Effector memory CD4-positive, alpha-beta T cell (primary cell): ENCODE results near the gene VGLL4.
A peak's percentile ranks its signal among the peaks of the same experiment; 100 is the strongest.

Experiments
- DNase-seq, 3 donors: peaks; one replicate each; pipeline ENCODE4 v3.0.0-alpha.2; 2020
- H3K27ac ChIP-seq: 2 replicates; pipeline ENCODE4 v1.7.0; 2013; ENCODE audit warnings: mild to moderate bottlenecking, low read length, moderate library complexity; ENCODE audit not compliant: insufficient read depth, poor library complexity, severe bottlenecking
- H3K27me3 ChIP-seq: replicated peaks from 2 replicates; pipeline ENCODE4 v1.7.0; 2013; ENCODE audit warnings: mild to moderate bottlenecking, low read length; ENCODE audit not compliant: insufficient read depth, control insufficient read depth, poor library complexity, severe bottlenecking
- H3K36me3 ChIP-seq: 2 replicates; pipeline ENCODE4 v1.7.0; 2013; ENCODE audit warnings: mild to moderate bottlenecking, low read length, moderate library complexity; ENCODE audit not compliant: control insufficient read depth, insufficient read depth
- H3K4me1 ChIP-seq: 2 replicates; pipeline ENCODE4 v1.7.0; 2013; ENCODE audit warnings: low read length, mild to moderate bottlenecking; ENCODE audit not compliant: control insufficient read depth, insufficient read depth, poor library complexity, severe bottlenecking
- H3K4me3 ChIP-seq: 2 replicates; pipeline ENCODE4 v1.7.0; 2013; ENCODE audit warnings: low read length, low read depth, mild to moderate bottlenecking; ENCODE audit not compliant: insufficient read depth, poor library complexity, severe bottlenecking
- H3K9me3 ChIP-seq: 2 replicates; pipeline ENCODE4 v1.7.0; 2013; ENCODE audit warnings: mild to moderate bottlenecking, low read length, moderate library complexity; ENCODE audit not compliant: control insufficient read depth

Gene VGLL4

DNA sequence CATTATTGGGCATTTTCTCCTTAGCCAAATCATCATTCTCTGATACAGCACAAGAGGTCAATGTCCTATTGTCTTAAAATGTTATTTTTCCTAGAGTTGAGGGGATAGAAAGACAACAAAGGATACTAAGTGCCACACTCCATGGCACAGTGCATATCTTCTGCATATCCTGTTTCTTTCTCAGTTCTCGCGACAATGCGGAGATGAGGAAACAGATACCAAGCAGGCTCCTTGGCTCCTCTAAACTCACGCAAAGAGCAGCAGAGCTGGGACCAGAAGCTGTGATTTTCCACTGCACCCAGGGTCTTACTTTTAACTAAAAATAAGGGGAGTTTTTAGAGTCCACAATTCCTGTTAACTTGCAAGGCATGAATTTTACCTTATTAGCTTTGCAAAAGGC lies 10.5 kb upstream of the VGLL4 start:
- no peak for DNase-seq
- no peaks in the 10 kb centered on the region for H3K4me1 ChIP-seq
- H3K27me3 ChIP-seq: no peaks in the 10 kb centered on the region
- no peak overlapping the region for H3K27ac ChIP-seq
- no peaks in the 10 kb centered on the region for H3K36me3 ChIP-seq
- no peaks in the 10 kb centered on the region for H3K9me3 ChIP-seq
- H3K4me3 ChIP-seq: no peak overlapping the region

- Histone ChIP-seq H3K36me3 (no peaks in the 10 kb centered on the region), H3K27ac (no peak overlapping the region), H3K27me3 (no peaks in the 10 kb centered on the region), H3K4me1 (no peaks in the 10 kb centered on the region), H3K4me3 (no peak overlapping the region), H3K9me3 (no peaks in the 10 kb centered on the region)
- no peak for DNase-seq
Observed at GRCh38 chr3:11653298-11654055, 9.8 kb upstream of the VGLL4 start.

- no peaks in the 10 kb centered on the region for H3K27me3 ChIP-seq
- no peak for DNase-seq
Observed at GRCh38 chr3:11651900-11652299, 8.2 kb upstream of the VGLL4 start.

DNA sequence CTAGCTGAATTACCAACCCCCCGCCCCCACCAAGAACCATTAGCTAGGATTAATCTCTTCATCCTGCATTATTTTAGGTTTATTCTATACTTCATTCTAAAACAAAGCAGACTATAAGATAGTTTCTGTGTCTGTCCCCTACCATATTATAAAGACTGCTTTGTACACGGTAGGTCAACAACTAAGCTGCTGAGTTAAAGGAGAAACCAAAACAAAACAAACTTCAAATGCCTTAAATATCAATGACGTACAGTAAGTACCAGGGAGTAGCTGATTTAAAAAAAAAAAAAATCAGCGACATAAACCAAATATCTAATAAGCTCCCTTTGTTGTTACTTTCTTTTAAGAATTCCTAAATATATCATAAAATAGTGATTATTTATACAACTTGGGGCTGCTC lies 7.8 kb upstream of the VGLL4 start:
- Histone ChIP-seq H3K36me3 (no peaks in the 10 kb centered on the region), H3K4me3 (no peak overlapping the region), H3K4me1 (no peaks in the 10 kb centered on the region), H3K9me3 (no peaks in the 10 kb centered on the region), H3K27ac (no peak overlapping the region), H3K27me3 (no peaks in the 10 kb centered on the region)
- no peak for DNase-seq

More at GRCh38 chr3:11651900-11652299, 8.2 kb upstream of the VGLL4 start:
- Histone ChIP-seq H3K36me3 (no peaks in the 10 kb centered on the region), H3K4me3 (no peak overlapping the region), H3K27ac (no peak overlapping the region), H3K9me3 (no peaks in the 10 kb centered on the region), H3K4me1 (no peaks in the 10 kb centered on the region)

GRCh38 chr3:11650391-11650790 lies 6.7 kb upstream of the VGLL4 start:
- Histone ChIP-seq H3K27ac (no peak overlapping the region), H3K27me3 (no peaks in the 10 kb centered on the region), H3K4me3 (no peak overlapping the region), H3K4me1 (no peaks in the 10 kb centered on the region), H3K9me3 (no peaks in the 10 kb centered on the region), H3K36me3 (no peaks in the 10 kb centered on the region)
- DNase-seq: no peak

- no peaks in the 10 kb centered on the region for H3K9me3 ChIP-seq
- H3K4me1 ChIP-seq: no peaks in the 10 kb centered on the region
- H3K27ac ChIP-seq: no peak overlapping the region
- H3K4me3 ChIP-seq: no peak overlapping the region
- H3K36me3 ChIP-seq: no peaks in the 10 kb centered on the region
- DNase-seq: no peak
- no peaks in the 10 kb centered on the region for H3K27me3 ChIP-seq
Observed at GRCh38 chr3:11648735-11649134, 5.0 kb upstream of the VGLL4 start.

DNA sequence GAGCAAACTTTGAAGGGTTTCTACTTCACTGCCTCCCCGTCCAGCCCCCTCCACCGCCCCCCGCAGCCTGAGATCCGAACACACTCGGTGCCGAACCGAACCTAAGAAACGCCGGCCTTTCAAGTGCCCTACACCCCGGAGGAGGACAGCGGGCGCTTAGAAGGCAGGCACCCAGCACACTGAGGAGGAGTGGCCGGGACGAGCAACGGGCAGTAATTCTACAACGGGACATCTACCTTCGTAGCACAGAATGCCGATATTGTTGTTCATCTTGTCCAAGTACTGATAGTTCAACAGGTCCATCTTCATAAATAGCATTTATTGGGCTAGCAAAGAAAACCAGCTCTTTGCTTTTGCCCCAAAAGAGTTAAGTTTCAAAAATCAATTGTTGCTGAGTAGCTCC lies 513 bp downstream of the VGLL4 start:
- no peaks in the 10 kb centered on the region for H3K4me1 ChIP-seq
- no peaks in the 10 kb centered on the region for H3K27me3 ChIP-seq
- no peaks in the 10 kb centered on the region for H3K9me3 ChIP-seq
- H3K27ac ChIP-seq: peak overlapping the region; percentile 85
- no peak for DNase-seq
- no peaks in the 10 kb centered on the region for H3K36me3 ChIP-seq
- H3K4me3 ChIP-seq: peak overlapping the region; percentile 84

DNA sequence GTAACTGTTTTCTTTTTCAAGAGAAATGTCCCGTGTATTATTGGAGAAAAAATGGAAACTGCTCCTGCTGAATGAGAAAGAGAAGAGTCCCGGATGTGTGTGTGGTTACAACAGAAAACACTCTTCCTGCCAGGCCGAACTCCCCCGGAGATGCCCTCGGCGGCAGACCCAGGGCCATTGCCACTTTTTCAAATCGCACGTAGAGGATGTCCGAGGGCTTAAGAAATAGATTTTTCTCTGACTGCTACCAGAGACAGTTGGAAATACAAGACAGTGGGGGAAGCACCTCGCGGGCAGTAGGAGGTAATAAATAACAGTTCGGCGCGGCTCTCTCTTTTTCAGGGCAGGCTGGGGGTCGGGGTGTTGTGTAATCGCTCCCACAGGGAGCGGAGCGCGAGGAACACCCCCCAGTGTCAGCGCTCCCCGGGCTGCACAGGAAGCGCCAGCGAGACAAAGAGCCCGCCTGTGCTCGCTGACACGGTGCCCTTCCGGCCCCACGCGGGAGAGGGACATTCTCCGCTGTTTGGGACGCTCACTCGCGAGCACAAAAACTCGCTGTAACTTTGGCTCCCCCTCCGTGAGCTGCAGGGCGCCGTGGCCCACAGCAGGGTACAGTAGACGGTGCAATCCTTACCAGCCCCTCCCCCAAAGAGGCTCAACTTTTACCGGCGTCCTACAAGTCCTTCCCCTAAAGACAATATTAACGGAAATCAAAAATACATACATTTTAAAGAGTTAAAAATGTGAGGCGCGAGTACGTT lies 1.1 kb downstream of the VGLL4 start:
- peak; percentile 34 to 47 (median 44) for DNase-seq
- H3K27ac ChIP-seq: peak overlapping the region; percentile 85
- no peaks in the 10 kb centered on the region for H3K36me3 ChIP-seq
- no peaks in the 10 kb centered on the region for H3K27me3 ChIP-seq
- H3K4me3 ChIP-seq: peak overlapping the region; percentile 84
- no peaks in the 10 kb centered on the region for H3K9me3 ChIP-seq
- H3K4me1 ChIP-seq: no peaks in the 10 kb centered on the region

DNA sequence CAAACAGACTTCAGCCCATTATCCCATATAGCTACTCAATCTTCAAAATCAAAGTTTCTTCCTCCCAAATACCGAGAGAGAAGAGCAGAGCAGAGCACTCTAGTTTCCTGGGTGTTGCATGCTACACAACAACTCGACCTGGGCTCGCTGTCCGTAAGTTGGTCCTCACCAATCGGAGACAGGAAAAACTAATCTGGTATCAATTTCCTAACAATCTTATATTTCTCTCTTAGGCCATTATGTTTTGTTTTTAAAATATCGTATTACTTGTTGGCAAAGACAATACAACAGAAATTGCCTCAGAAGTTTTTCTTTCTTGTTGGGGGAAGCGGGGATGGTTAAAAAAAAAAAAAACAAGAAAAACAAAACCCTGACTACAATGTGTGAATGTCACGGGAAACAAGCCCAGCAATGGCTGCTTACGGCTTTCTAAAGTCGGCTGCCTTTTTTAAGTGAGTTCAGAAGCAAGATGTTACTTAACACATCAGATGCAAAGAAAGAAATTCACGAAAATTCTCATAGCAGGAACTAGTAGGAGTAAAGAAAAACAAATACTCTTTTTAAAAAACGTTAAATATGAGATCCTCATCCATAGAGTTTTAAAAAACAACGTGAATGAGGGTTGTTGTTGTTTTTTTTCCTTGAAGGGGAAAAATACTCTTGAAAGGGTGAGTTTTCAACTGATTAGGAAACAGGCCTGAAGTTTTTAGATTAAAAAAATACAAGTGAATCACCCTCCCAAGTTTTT lies 1.9 kb downstream of the VGLL4 start:
- no peak for DNase-seq
- peak overlapping the region; percentile 85 for H3K27ac ChIP-seq
- no peaks in the 10 kb centered on the region for H3K27me3 ChIP-seq
- no peaks in the 10 kb centered on the region for H3K9me3 ChIP-seq
- H3K36me3 ChIP-seq: no peaks in the 10 kb centered on the region
- no peaks in the 10 kb centered on the region for H3K4me1 ChIP-seq
- H3K4me3 ChIP-seq: peak overlapping the region; percentile 84

DNA sequence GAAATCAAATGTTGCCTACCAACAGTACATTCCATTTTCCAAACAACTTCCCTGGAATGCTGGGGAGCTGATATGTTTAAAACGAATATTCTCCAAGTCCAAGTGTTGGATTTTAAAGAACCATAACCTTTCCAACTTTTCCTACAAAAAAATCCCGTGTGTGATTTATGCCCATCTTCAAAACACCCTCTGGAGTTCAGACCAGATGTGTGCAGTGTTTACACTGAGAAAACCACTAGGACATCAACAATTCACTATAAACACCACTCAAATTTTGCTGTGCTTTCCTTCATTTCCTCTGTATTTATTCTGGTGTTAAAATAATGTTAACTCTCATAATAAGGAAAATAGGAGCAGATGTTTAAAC lies 2.4 kb downstream of the VGLL4 start:
- H3K27ac ChIP-seq: peak overlapping the region; percentile 85
- DNase-seq: no peak
- H3K27me3 ChIP-seq: no peaks in the 10 kb centered on the region
- no peaks in the 10 kb centered on the region for H3K36me3 ChIP-seq
- H3K4me3 ChIP-seq: peak overlapping the region; percentile 84
- no peaks in the 10 kb centered on the region for H3K9me3 ChIP-seq
- no peaks in the 10 kb centered on the region for H3K4me1 ChIP-seq
